Small intestine (tissue), 7 donors: Measurements from ENCODE around the gene PARP15. TPM values are rescaled to one million over a fixed set of nuclear protein-coding genes. Genes with fewer than 3 reads are reported as not detected.

Experiments
- DNase-seq, 2 donors: peaks; one replicate each; pipeline versions ENCODE4 v3.0.0 to v3.0.0-alpha.2; 2013
- FAIRE-seq: peaks from 2 replicates; lab custom pipeline; 2012; peaks lifted over from hg19 to GRCh38; lab: Jason Lieb, UNC
- H3K27ac ChIP-seq, 3 donors: one replicate each; pipeline ENCODE4 v1.5.1; 2013; ENCODE audit warnings: low read length in 2 of 3, mild to moderate bottlenecking in 2 of 3, control low read depth in 1 of 3, inconsistent platforms in 1 of 3, low read depth in 1 of 3, moderate library complexity in 1 of 3
- H3K27me3 ChIP-seq, 3 donors: one replicate each; pipeline ENCODE4 v1.6.1; 2013; ENCODE audit warnings: low read length in 3 of 3, inconsistent platforms in 1 of 3; ENCODE audit not compliant: control insufficient read depth in 3 of 3, insufficient read depth in 3 of 3
- H3K36me3 ChIP-seq, 3 donors: one replicate each; pipeline ENCODE4 v1.6.1; 2013; ENCODE audit warnings: low read length in 3 of 3, inconsistent platforms in 1 of 3, low read depth in 1 of 3, mild to moderate bottlenecking in 1 of 3, moderate library complexity in 1 of 3; ENCODE audit not compliant: control insufficient read depth in 3 of 3, insufficient read depth in 2 of 3
- H3K4me1 ChIP-seq, 3 donors: one replicate each; pipeline ENCODE4 v1.6.1; 2013; ENCODE audit warnings: low read length in 2 of 3, inconsistent platforms in 1 of 3, low read depth in 1 of 3, mild to moderate bottlenecking in 1 of 3, moderate library complexity in 1 of 3; ENCODE audit not compliant: control insufficient read depth in 3 of 3, insufficient read depth in 2 of 3
- H3K4me3 ChIP-seq, 3 donors: one replicate each; pipeline ENCODE4 v1.5.1; 2013; ENCODE audit warnings: low read length in 3 of 3, control low read depth in 1 of 3, inconsistent platforms in 1 of 3, low read depth in 1 of 3, mild to moderate bottlenecking in 1 of 3, moderate library complexity in 1 of 3
- H3K9me3 ChIP-seq, 2 donors: one replicate each; pipeline ENCODE4 v1.6.1; 2013; ENCODE audit warnings: low read depth in 1 of 2, low read length in 1 of 2; ENCODE audit not compliant: control insufficient read depth in 2 of 2, insufficient read depth in 1 of 2
- WGBS, 3 donors: extraction: QIAGEN DNeasy Blood & Tissue Kit; methylation state at CpG; one replicate each; pipeline ENCODE4 v1.1.7; 2013; 5-methylcytosine and 5-hydroxymethylcytosine counted together
- polyA plus RNA-seq, 4 donors: library from polyadenylated mRNA; stranded (reverse) in 3 of 4; unstranded in 1 of 4; fragments of 200-250 nt in 3 of 4; fragments of 120-200 nt in 1 of 4; gene quantifications; one replicate each; pipeline versions ENCODE4 v1.2.1 to v1.2.3, GENCODE V29; 2013
- donor health status: healthy with polysubstance abuse.
- donor health status: control.
- donor health status: control.
- donor health status: Bipolar disorder and iron deficiency.
- donor health status: healthy.

The PARP15 gene
- polyA plus RNA-seq, 4 donors: 0.22 to 1.1 (median 0.75) TPM

GRCh38 chr3:122665881-122666280, 88.4 kb downstream of the PARP15 start:
- Histone ChIP-seq H3K4me1 (peaks cover 0 to 7% (median 2%) of the 10 kb centered on the region in 3 donors), H3K27me3 (peaks cover 0 to 5% (median 0%) of the 10 kb centered on the region in 3 donors), H3K4me3 (no peak overlapping the region), H3K27ac (no peak overlapping the region), H3K36me3 (no peaks in the 10 kb centered on the region), H3K9me3 (peaks cover 2 to 12% of the 10 kb centered on the region in 2 donors)
- FAIRE-seq (no peak), DNase-seq (no peak)

DNA sequence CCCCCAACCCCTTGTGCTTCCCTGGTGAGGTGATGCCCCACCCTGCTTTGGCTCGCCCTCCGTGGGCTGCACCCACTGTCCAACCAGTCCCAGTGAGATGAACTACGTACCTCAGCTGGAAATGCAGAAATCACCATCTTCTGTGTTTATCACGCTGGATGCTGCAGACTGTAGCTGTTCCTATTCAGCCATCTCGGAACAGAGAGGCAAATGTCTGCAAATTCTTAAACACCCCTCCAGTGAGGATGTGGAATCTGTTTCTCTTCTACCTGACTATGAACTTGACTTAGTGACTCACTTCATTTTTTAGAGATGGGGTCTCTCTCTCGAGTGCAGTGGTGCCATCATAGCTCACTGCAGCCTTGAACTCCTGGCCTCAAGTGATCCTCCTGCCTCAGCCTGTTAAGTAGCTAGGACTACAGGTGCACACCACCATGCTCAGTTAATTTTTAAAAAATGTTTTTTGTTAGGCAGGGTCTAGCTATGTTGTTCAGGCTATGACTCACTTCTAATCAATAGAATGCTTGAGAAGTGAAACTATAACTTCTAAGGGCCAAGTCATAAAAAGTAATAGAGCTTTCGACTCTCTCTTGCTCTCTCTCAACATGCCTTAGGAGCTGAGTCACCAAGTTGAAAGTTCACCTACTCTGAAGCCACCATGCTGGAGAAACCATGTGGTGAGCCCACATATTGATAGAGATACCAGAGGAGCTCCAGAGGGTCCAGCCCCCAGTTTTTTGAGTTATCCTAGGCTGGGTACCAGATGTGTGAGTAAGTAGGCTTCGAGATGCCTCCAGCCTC, 91.7 kb downstream of the PARP15 start:
- Histone ChIP-seq H3K27ac (peak overlapping the region in 2 of 3 donors; percentile 8 to 72), H3K36me3 (no peaks in the 10 kb centered on the region), H3K27me3 (no peaks in the 10 kb centered on the region), H3K4me1 (peaks cover 0 to 7% (median 2%) of the 10 kb centered on the region in 3 donors), H3K9me3 (peaks cover 0 to 6% of the 10 kb centered on the region in 2 donors), H3K4me3 (no peak overlapping the region)
- WGBS, 3 donors: 63 to 82% (median 69%) methylated on average over 8 of the region's 8 CpGs
- peak; percentile 77 to 94 for DNase-seq
- peak; percentile 44 for FAIRE-seq

GRCh38 chr3:122671553-122671952, 94.1 kb downstream of the PARP15 start:
- 41 to 69% (median 47%) methylated on average over 2 of the region's 2 CpGs for WGBS, 3 donors

DNA sequence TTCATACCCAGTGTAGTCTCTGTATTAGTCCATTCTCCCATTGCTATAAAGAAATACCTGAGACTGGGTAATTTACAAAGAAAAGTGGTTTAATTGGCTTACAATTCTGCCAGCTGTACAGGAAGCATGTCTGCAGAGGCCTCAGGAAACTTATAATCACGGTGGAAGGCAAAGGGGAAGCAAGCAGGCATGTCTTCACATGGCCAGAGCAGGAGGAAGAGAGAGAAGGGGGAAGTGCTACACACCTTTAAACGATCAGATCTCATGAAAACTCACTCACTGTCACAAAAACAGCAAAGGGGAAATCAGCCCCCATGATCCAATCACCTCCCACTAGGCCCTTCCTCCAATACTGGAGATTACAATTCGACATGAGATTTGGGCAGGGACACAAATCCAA, 96.9 kb downstream of the PARP15 start:
- Histone ChIP-seq H3K4me3 (no peak overlapping the region), H3K36me3 (no peaks in the 10 kb centered on the region), H3K4me1 (peaks cover 0 to 4% (median 2%) of the 10 kb centered on the region in 3 donors), H3K9me3 (no peaks in the 10 kb centered on the region), H3K27ac (no peak overlapping the region), H3K27me3 (no peaks in the 10 kb centered on the region)
- DNase-seq: no peak
- 58 to 75% (median 72%) methylated on average over 3 of the region's 3 CpGs for WGBS, 3 donors
- FAIRE-seq: no peak

More at GRCh38 chr3:122671553-122671952, 94.1 kb downstream of the PARP15 start:
- DNase-seq (no peak), FAIRE-seq (no peak)
- H3K27ac ChIP-seq: no peak overlapping the region
- H3K9me3 ChIP-seq: peaks cover 0 to 6% of the 10 kb centered on the region in 2 donors
- no peaks in the 10 kb centered on the region for H3K36me3 ChIP-seq
- H3K4me3 ChIP-seq: no peak overlapping the region
- no peaks in the 10 kb centered on the region for H3K27me3 ChIP-seq
- H3K4me1 ChIP-seq: peaks cover 0 to 7% (median 2%) of the 10 kb centered on the region in 3 donors

DNA sequence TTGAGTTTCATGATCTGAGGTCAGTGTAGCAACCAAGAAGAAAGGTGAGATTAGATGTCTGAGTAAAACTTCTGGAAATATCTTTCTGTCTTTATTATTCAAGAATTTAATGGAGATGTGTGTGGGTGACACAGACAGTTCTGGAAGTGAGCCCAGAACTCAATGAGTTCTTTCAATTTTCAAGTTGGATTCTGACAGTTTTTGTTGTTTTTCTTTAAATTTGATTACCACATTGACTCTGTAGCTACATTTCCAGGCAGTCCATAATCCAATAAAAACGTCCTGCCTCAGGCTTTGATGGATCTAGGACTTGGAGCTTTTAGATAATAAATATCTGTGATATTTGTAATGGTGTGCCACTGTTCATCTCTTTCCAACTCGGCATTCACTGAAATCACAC, 99.3 kb downstream of the PARP15 start:
- FAIRE-seq (no peak), DNase-seq (no peak)
- Histone ChIP-seq H3K27ac (no peak overlapping the region), H3K4me1 (peaks cover 0 to 10% (median 0%) of the 10 kb centered on the region in 3 donors), H3K36me3 (no peaks in the 10 kb centered on the region), H3K9me3 (no peaks in the 10 kb centered on the region), H3K27me3 (no peaks in the 10 kb centered on the region), H3K4me3 (no peak overlapping the region)
- 74 to 75% (median 74%) methylated on average over 2 of the region's 2 CpGs for WGBS, 3 donors

- H3K27me3 ChIP-seq: no peaks in the 10 kb centered on the region
- H3K36me3 ChIP-seq: no peaks in the 10 kb centered on the region
- H3K9me3 ChIP-seq: no peaks in the 10 kb centered on the region
- DNase-seq (no peak), FAIRE-seq (no peak)
- H3K4me3 ChIP-seq: no peak overlapping the region
- WGBS, 3 donors: 70 to 97% (median 70%) methylated on average over 1 of the region's 1 CpG
- peaks cover 0 to 10% (median 2%) of the 10 kb centered on the region in 3 donors for H3K4me1 ChIP-seq
- H3K27ac ChIP-seq: no peak overlapping the region
Observed at GRCh38 chr3:122677216-122677615, 99.8 kb downstream of the PARP15 start.

DNA sequence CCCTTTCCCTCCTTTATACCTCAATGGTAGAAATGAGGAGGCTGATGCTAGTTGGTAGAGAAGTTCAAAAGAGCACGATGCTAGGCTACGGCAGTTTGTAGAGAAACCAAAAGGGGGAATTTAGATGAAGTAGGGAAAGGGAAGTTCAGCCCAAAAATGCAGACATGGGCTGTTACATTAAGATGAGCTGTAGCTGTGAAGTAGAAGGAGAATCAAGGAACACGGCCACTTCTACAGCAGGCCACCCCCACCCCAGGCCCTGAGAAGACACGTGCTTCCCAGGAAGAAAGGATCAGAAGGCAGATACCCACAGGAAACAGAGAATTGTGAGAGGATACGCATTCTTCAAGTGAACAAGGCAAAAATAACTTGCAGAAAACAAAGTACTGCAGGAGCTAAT, 101.1 kb downstream of the PARP15 start:
- Histone ChIP-seq H3K27ac (peak overlapping the region in 1 of 3 donors; percentile 26), H3K4me3 (no peak overlapping the region), H3K9me3 (no peaks in the 10 kb centered on the region), H3K4me1 (peaks cover 2 to 13% (median 8%) of the 10 kb centered on the region in 3 donors), H3K27me3 (no peaks in the 10 kb centered on the region), H3K36me3 (no peaks in the 10 kb centered on the region)
- FAIRE-seq (no peak), DNase-seq (no peak)
- 74 to 88% (median 85%) methylated on average over 5 of the region's 5 CpGs for WGBS, 3 donors

DNA sequence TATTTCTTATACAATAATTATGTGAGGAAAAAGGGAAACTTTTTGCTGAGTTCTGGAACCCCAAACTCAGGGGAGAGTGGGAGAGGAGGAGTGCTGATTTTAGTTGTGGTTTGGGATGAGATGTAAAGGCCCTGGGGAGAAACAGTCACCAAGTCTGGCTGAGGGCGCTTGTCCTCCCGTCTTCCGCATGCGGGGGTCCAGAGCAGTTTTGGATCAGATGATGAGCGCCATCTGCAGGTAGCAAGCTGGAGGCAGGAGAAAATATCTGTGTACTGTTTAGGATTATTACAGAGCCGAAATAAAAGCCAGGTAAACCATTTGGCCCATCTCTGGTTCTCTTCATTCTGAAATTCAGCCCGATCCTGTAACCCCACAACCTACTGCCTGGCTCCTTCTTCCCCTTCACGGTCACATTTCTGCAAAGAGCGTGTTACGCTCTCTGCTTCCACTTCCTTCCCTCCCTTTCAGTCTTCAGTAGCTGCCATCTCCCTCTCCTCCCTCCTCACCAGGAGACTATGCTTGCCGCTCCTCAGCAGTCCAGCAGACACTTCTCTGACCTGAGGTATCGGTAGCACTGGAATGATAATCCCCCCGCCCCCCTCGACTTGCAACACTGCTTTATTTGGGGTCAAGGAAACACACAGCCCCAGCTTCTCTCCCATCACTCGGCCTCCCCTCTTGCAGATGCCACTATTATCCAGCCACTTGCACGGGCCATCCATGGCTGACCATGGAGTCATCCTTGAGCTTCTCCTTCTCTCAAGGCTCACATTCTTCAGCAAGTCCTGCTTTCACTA, 101.8 kb downstream of the PARP15 start:
- DNase-seq: peak; percentile 84 to 89
- Histone ChIP-seq H3K27me3 (no peaks in the 10 kb centered on the region), H3K9me3 (no peaks in the 10 kb centered on the region), H3K4me3 (peak overlapping the region in 2 of 3 donors; percentile 26 to 67), H3K4me1 (peaks cover 6 to 13% (median 8%) of the 10 kb centered on the region in 3 donors), H3K36me3 (peaks cover 0 to 2% (median 0%) of the 10 kb centered on the region in 3 donors), H3K27ac (peak overlapping the region; percentile 93 to 99 (median 98))
- no peak for FAIRE-seq
- 8 to 10% (median 10%) methylated on average over 16 of the region's 16 CpGs for WGBS, 3 donors
